ENCODE measurements around the gene GNB4. TPM values are rescaled to one million over a fixed set of nuclear protein-coding genes. Genes with fewer than 3 reads are reported as not detected.

GNB4 gene
- total and polyA plus RNA-seq, 10 of the 15 experiments (the other 5 are each of a cell fraction or from before 2014, with no cell fraction given): 0.14 to 3.4 (median 1.8) TPM

DNA sequence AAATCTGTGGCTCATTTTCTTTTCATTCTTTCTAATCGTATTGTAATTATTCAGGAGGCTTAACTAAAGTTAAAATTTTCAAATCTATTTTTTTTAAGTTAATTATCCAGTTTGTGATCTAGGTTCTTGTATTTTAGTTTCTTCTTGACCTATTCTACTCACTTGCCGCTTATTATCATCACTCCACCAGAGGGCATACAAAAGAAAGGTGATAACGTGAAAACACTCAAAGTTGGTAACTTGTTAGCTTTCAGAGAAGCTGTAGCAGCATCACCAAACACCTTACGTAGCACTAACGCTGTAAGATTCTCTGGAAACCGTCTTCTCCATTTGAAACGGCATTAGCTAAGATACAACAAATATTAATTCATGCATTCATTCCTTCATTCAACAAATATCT is 4.8 kb downstream of the GNB4 start (continued):
- TF ChIP-seq, protein P1, sequence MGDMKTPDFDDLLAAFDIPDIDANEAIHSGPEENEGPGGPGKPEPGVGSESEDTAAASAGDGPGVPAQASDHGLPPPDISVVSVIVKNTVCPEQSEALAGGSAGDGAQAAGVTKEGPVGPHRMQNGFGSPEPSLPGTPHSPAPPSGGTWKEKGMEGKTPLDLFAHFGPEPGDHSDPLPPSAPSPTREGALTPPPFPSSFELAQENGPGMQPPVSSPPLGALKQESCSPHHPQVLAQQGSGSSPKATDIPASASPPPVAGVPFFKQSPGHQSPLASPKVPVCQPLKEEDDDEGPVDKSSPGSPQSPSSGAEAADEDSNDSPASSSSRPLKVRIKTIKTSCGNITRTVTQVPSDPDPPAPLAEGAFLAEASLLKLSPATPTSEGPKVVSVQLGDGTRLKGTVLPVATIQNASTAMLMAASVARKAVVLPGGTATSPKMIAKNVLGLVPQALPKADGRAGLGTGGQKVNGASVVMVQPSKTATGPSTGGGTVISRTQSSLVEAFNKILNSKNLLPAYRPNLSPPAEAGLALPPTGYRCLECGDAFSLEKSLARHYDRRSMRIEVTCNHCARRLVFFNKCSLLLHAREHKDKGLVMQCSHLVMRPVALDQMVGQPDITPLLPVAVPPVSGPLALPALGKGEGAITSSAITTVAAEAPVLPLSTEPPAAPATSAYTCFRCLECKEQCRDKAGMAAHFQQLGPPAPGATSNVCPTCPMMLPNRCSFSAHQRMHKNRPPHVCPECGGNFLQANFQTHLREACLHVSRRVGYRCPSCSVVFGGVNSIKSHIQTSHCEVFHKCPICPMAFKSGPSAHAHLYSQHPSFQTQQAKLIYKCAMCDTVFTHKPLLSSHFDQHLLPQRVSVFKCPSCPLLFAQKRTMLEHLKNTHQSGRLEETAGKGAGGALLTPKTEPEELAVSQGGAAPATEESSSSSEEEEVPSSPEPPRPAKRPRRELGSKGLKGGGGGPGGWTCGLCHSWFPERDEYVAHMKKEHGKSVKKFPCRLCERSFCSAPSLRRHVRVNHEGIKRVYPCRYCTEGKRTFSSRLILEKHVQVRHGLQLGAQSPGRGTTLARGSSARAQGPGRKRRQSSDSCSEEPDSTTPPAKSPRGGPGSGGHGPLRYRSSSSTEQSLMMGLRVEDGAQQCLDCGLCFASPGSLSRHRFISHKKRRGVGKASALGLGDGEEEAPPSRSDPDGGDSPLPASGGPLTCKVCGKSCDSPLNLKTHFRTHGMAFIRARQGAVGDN (IDR thresholded peaks at IDR 0.05): no peak
- no peak for TF ChIP-seq STAT1 (conservative IDR thresholded peaks at IDR 0.05)
- TF ChIP-seq, protein P2, sequence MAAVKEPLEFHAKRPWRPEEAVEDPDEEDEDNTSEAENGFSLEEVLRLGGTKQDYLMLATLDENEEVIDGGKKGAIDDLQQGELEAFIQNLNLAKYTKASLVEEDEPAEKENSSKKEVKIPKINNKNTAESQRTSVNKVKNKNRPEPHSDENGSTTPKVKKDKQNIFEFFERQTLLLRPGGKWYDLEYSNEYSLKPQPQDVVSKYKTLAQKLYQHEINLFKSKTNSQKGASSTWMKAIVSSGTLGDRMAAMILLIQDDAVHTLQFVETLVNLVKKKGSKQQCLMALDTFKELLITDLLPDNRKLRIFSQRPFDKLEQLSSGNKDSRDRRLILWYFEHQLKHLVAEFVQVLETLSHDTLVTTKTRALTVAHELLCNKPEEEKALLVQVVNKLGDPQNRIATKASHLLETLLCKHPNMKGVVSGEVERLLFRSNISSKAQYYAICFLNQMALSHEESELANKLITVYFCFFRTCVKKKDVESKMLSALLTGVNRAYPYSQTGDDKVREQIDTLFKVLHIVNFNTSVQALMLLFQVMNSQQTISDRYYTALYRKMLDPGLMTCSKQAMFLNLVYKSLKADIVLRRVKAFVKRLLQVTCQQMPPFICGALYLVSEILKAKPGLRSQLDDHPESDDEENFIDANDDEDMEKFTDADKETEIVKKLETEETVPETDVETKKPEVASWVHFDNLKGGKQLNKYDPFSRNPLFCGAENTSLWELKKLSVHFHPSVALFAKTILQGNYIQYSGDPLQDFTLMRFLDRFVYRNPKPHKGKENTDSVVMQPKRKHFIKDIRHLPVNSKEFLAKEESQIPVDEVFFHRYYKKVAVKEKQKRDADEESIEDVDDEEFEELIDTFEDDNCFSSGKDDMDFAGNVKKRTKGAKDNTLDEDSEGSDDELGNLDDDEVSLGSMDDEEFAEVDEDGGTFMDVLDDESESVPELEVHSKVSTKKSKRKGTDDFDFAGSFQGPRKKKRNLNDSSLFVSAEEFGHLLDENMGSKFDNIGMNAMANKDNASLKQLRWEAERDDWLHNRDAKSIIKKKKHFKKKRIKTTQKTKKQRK (IDR thresholded peaks at IDR 0.05; ENCODE audit: low read depth, low read length): no peak

DNA sequence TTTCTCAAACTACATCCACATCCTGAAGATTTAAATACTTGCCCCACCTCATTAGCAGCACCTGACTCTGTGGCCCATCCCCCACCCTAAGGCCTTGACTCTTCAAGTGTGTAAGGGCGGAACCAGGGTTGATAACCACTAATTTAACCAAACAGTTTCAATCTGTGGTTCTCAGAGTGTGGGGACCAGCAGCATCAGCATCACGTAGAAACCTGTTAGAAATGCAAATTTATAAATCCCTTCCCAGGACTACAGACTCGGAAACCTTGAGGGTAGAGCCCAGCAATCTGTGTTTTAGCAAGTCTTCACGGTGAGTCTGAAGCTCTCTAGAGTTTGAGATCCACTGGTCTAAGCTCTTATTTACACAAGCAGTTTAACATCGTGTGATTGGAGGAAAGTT is 12.4 kb downstream of the GNB4 start:
- Histone ChIP-seq H2AFZ (ENCODE audit: control insufficient read depth, low read depth, low read length) (peak overlapping the region; percentile 61), H3K9ac (ENCODE audit: control insufficient read depth, insufficient read depth, low read length) (no peak overlapping the region), H3K36me3 (ENCODE audit: control insufficient read depth in 2 of 2, insufficient read depth in 2 of 2, low read length in 1 of 2) (no peaks in the 10 kb centered on the region), H3K27me3 (replicated peaks in 1 of 2; ENCODE audit: control insufficient read depth in 2 of 2, insufficient read depth in 2 of 2, low read length in 1 of 2) (no peaks in the 10 kb centered on the region), H3K27ac (ENCODE audit: control insufficient read depth, insufficient read depth) (no peak overlapping the region), H3K9me3 (replicated peaks; ENCODE audit: control insufficient read depth, insufficient read depth, low read length) (no peaks in the 10 kb centered on the region), H3K4me1 (ENCODE audit: control insufficient read depth, insufficient read depth, low read length) (peaks cover 11% of the 10 kb centered on the region), H3K79me2 (ENCODE audit: control insufficient read depth, insufficient read depth, low read length) (no peaks in the 10 kb centered on the region), H4K20me1 (ENCODE audit: control insufficient read depth, insufficient read depth) (no peaks in the 10 kb centered on the region), H3K4me3 (no peak overlapping the region), H3K4me2 (ENCODE audit: control insufficient read depth, insufficient read depth) (peak overlapping the region; percentile 17)
- under 1% methylated on average over 5 of the region's 5 CpGs for WGBS (ENCODE audit: insufficient coverage, insufficient replicate concordance, low lambda C conversion rate, missing lambda C conversion rate)
- TF ChIP-seq BHLHE40 (IDR thresholded peaks at IDR 0.05; ENCODE audit: borderline replicate concordance in 1 of 2, low read depth in 2 of 2, low read length in 1 of 2) (peak; percentile 51 to 55; a peak in 2 of 4 replicates), NFIC (IDR thresholded peaks at IDR 0.05; ENCODE audit: low read depth, low read length) (peak; percentile 52; the same call in 1 of the 2 replicates), POU2F2 (IDR thresholded peaks at IDR 0.05; ENCODE audit: borderline replicate concordance, low read depth, low read length) (0 out of 3 replicates have a peak, but pooled peaks have one; percentile 48), RUNX3 (IDR thresholded peaks at IDR 0.05; ENCODE audit: low read length) (peak; percentile 83), IKZF2 (IDR thresholded peaks at IDR 0.05) (0 out of 4 replicates have a peak, but pooled peaks of 1 of the 2 experiments have one; percentile 24), MTA2 (IDR thresholded peaks at IDR 0.05; ENCODE audit: low read depth) (0 out of 2 replicates have a peak, but pooled peaks have one; percentile 18), RAD21 (IDR thresholded peaks at IDR 0.05; ENCODE audit: insufficient read depth, low read depth, low read length) (no peak), RAD51 (IDR thresholded peaks at IDR 0.05) (peak; percentile 24; the same call in 1 of the 2 replicates)
- TF ChIP-seq, protein P2 (IDR thresholded peaks at IDR 0.05; ENCODE audit: low read depth, low read length): no peak
- in situ Hi-C loops (cut with MboI): no loop called here
- DNase-seq (ENCODE audit: low read depth, low spot score) (peak; percentile 57), FAIRE-seq (peak; percentile 85), ATAC-seq (peak; percentile 83)
- intact Hi-C loops (cut with micrococcal nuclease; ENCODE audit: unreplicated experiment): no loop called here
- BruUV-seq (replicated peaks): no TSS peak
- ChIA-PET CTCF (interaction anchor here (0.5 kb wide), 1 partner anchor 48 kb away, joined by 3 read pairs; no protein-coding TSS in a partner anchor), POLR2A (no interaction called here), RAD21 (ENCODE audit: unreplicated experiment) (no interaction called here), SMC1A (ENCODE audit: uncharacterized antibody, unreplicated experiment) (no interaction called here)

All from GM12878 (cell line).